B cell (primary cell): ENCODE results near the gene BEAN1. TPM values are rescaled to one million over a fixed set of nuclear protein-coding genes. Genes with fewer than 3 reads are reported as not detected.

Experiments used
- ATAC-seq: fragments of 200-7000 bp; cut with Tn5 transposase; one replicate; pipeline ENCODE4 v1.10.0; 2021; ENCODE audit warnings: low read depth, mild to moderate bottlenecking, moderate number of reproducible peaks, moderate library complexity
- CTCF ChIA-PET: fragments of 350-600 bp; sonication (Branson Sonifier 250); formaldehyde crosslinking; loops from one replicate; lab custom pipeline; 2021; ENCODE audit warnings: antibody characterized with exemption, inconsistent platforms; lab: Charles Lee
- POLR2A ChIA-PET: fragments of 350-600 bp; sonication (Branson Sonifier 250); formaldehyde crosslinking; loops from one replicate; lab custom pipeline; 2021; ENCODE audit warnings: antibody characterized with exemption; lab: Charles Lee
- DNase-seq: peaks from one replicate; pipeline ENCODE4 v3.0.0; 2013
- H2AFZ ChIP-seq: 2 replicates; pipeline ENCODE4 v1.6.1; 2012; ENCODE audit warnings: mild to moderate bottlenecking, low read depth, low read length; ENCODE audit not compliant: insufficient read depth, poor library complexity, severe bottlenecking
- H3K27ac ChIP-seq, 2 donors: 1 replicate in 1 of 2; 2 replicates in 1 of 2; pipeline ENCODE4 v1.5.1; 2012 to 2013; ENCODE audit warnings: low read length in 2 of 2, mild to moderate bottlenecking in 2 of 2, moderate library complexity in 1 of 2
- H3K27me3 ChIP-seq, 4 experiments: fragments of 200-600 bp in 1 of 4; sonication (generic) in 1 of 4; replicated peaks in 1 of 4; 1 replicate in 2 of 4; 2 replicates in 2 of 4; pipeline versions ENCODE4 v1.6.1 to v1.7.0; 2013 to 2016; ENCODE audit warnings: low read length in 3 of 4, mild to moderate bottlenecking in 2 of 4, mixed read lengths in 1 of 4, moderate library complexity in 1 of 4; ENCODE audit not compliant: insufficient read depth in 4 of 4, control insufficient read depth in 3 of 4; ENCODE audit errors: control extremely low read depth in 1 of 4
- H3K36me3 ChIP-seq, 2 experiments: replicated peaks in 1 of 2; 1 replicate in 1 of 2; 2 replicates in 1 of 2; pipeline versions ENCODE4 v1.6.1 to v1.7.1; 2013; ENCODE audit warnings: low read length in 1 of 2; ENCODE audit not compliant: insufficient read depth in 2 of 2, control insufficient read depth in 1 of 2; ENCODE audit errors: control extremely low read depth in 1 of 2, extremely low read depth in 1 of 2
- H3K4me1 ChIP-seq, 2 donors: fragments of 200-600 bp in 1 of 2; sonication (generic) in 1 of 2; 1 replicate in 1 of 2; 2 replicates in 1 of 2; pipeline versions ENCODE4 v1.5.1 to v1.6.1; 2013 to 2017; ENCODE audit warnings: low read length in 2 of 2; ENCODE audit not compliant: control insufficient read depth in 2 of 2, insufficient read depth in 2 of 2
- H3K4me2 ChIP-seq: replicated peaks from 2 replicates; pipeline ENCODE3; 2012; ENCODE audit warnings: mild to moderate bottlenecking, low read depth, low read length; ENCODE audit not compliant: poor library complexity, severe bottlenecking
- H3K4me3 ChIP-seq, 5 experiments: fragments of 200-600 bp in 1 of 5; sonication (generic) in 1 of 5; 1 replicate in 3 of 5; 2 replicates in 2 of 5; pipeline versions ENCODE4 v1.5.1 to v1.7.0; 2011 to 2016; ENCODE audit warnings: low read length in 4 of 5, mild to moderate bottlenecking in 4 of 5, low read depth in 2 of 5, control low read depth in 1 of 5, moderate library complexity in 1 of 5; ENCODE audit not compliant: insufficient read depth in 1 of 5; ENCODE audit errors: control extremely low read depth in 1 of 5, extremely low read depth in 1 of 5
- H3K79me2 ChIP-seq: fragments of 200-600 bp; sonication (generic); one replicate; pipeline ENCODE4 v1.6.0; 2016; ENCODE audit warnings: low read length; ENCODE audit not compliant: control insufficient read depth, insufficient read depth
- H3K9ac ChIP-seq: fragments of 200-600 bp; sonication (generic); 2 replicates; pipeline ENCODE4 v1.6.1; 2017; ENCODE audit warnings: mild to moderate bottlenecking, low read length, moderate library complexity
- H3K9me3 ChIP-seq, 3 donors: one replicate each; pipeline versions ENCODE4 v1.6.1 to v1.7.1; 2013; ENCODE audit warnings: low read length in 2 of 3; ENCODE audit not compliant: control insufficient read depth in 2 of 3, insufficient read depth in 1 of 3; ENCODE audit errors: control extremely low read depth in 1 of 3
- H4K20me1 ChIP-seq: 2 replicates; pipeline ENCODE4 v1.6.0; 2012; ENCODE audit warnings: mild to moderate bottlenecking, low read length; ENCODE audit not compliant: insufficient read depth, control insufficient read depth, poor library complexity, severe bottlenecking
- H3K27ac Mint-ChIP-seq: one replicate; pipeline ENCODE4 v1.8.0; 2021; ENCODE audit warnings: mixed read lengths
- H3K27me3 Mint-ChIP-seq: one replicate; pipeline ENCODE4 v1.8.0; 2021; ENCODE audit warnings: mixed read lengths
- H3K4me1 Mint-ChIP-seq: one replicate; pipeline ENCODE4 v1.8.0; 2021; ENCODE audit warnings: mixed read lengths
- H3K4me3 Mint-ChIP-seq: one replicate; pipeline ENCODE4 v1.8.0; 2021; ENCODE audit warnings: mixed read lengths
- H3K9me3 Mint-ChIP-seq: one replicate; pipeline ENCODE4 v1.8.0; 2022; ENCODE audit warnings: mixed read lengths; ENCODE audit not compliant: insufficient read depth
- EZH2 ChIP-seq: IDR thresholded peaks from 2 replicates; pipeline ENCODE4 v1.6.1; 2012; ENCODE audit warnings: borderline replicate concordance, low read depth, mild to moderate bottlenecking, moderate library complexity, low read length; ENCODE audit not compliant: insufficient read depth, poor library complexity, severe bottlenecking
- WGBS: methylation state at CpG from one replicate; pipeline ENCODE4 v1.1.5; 2013; ENCODE audit warnings: missing lambda C conversion rate; ENCODE audit not compliant: insufficient coverage; 5-methylcytosine and 5-hydroxymethylcytosine counted together
- intact Hi-C: fragments of 100-400 bp; cut with micrococcal nuclease; formaldehyde crosslinking; loops from one replicate; pipeline ENCODE4 v1.10.0; 2022
- polyA plus RNA-seq: library from polyadenylated mRNA; depleted of rRNA; stranded (reverse); fragments of >200 nt; gene quantifications from 2 replicates; pipeline ENCODE4 v1.2.3, GENCODE V29; 2012
- total RNA-seq, 2 donors: library from RNA; stranded (reverse); fragments of 120-200 nt in 1 of 2; gene quantifications; 1 replicate in 1 of 2; 2 replicates in 1 of 2; pipeline versions ENCODE4 v1.2.3 to v1.2.4, GENCODE V29; 2013 to 2022
- TF ChIP-seq, protein P1 (sequence below): fragments of 200-600 bp; IDR thresholded peaks from one replicate; pipeline ENCODE4 v1.8.0; 2022; ENCODE audit warnings: antibody characterized with exemption, mild to moderate bottlenecking

Gene BEAN1
- total and polyA plus RNA-seq, 2 donors (not counting 1 experiment from before 2014, with no cell fraction given): not detected

DNA sequence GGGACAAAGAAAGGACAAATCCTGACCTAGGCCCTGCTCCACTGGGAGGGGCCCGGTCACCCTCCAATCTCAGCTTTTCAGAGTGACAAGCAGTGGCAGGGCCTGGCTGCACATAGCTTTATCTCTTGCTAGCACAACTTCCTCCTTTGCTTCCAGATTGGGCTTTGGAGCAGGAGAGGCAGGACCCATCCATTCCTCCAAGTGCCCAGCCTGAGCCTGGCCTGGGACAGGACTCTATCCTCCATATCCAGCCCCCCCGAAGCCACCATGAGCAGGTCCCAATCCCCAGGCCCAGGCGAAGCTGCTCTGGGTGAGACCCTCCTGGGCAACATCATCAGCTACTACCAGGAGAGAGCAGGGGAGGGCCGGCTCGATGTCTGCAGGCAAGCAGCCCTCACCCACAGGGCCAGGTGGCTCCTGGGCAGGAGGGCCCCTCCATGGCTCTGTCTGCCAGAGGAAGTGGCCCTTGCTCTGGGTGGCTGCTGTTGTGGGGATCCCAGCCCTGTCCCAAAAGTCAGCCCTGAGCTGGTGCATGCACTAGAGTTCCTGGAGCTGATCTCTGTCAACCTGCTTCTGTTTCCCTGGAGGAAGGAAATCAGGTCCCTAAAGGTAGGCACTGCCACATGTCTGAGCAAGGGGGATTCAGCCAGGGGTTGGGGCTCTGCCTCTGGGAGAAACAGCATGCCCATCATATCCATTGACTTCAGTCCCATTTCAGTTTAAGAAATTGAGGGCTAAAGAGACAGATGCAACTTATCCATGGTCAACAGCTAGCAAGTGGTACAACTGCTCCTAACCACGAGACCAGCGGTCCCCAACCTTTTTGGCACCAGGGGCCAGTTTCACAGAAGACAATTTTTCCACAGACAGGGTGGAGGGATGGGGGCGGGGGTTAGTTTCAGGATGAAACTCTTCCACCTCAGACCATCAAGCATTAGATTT, 64.0 kb downstream of the BEAN1 start:
- ATAC-seq (no peak), DNase-seq (peak; percentile 6)
- Histone ChIP-seq H3K4me3 (no peak overlapping the region), H2AFZ (no peak overlapping the region), H4K20me1 (no peaks in the 10 kb centered on the region), H3K4me2 (no peak overlapping the region), H3K79me2 (no peaks in the 10 kb centered on the region), H3K9me3 (peaks cover 0 to 4% (median 0%) of the 10 kb centered on the region in 3 donors), H3K4me1 (no peaks in the 10 kb centered on the region), H3K27me3 (peaks cover 0 to 24% (median under 1%) of the 10 kb centered on the region in 4 experiments), H3K36me3 (no peaks in the 10 kb centered on the region), H3K27ac (no peak overlapping the region), H3K9ac (no peak overlapping the region)
- 37% methylated on average over 5 of the region's 8 CpGs for WGBS
- no peak overlapping the region for H3K4me3 Mint-ChIP-seq
- no peak overlapping the region for H3K27ac Mint-ChIP-seq
- CTCF ChIA-PET: interaction anchor here (0.8 to 1.3 kb wide), 4 partner anchors 11 to 71 kb away, joined by 3 to 5 read pairs (median 4); no protein-coding TSS in a partner anchor
- intact Hi-C loops: no loop called here
- POLR2A ChIA-PET: no interaction called here
- TF ChIP-seq EZH2: no peak
- TF ChIP-seq, protein P1, sequence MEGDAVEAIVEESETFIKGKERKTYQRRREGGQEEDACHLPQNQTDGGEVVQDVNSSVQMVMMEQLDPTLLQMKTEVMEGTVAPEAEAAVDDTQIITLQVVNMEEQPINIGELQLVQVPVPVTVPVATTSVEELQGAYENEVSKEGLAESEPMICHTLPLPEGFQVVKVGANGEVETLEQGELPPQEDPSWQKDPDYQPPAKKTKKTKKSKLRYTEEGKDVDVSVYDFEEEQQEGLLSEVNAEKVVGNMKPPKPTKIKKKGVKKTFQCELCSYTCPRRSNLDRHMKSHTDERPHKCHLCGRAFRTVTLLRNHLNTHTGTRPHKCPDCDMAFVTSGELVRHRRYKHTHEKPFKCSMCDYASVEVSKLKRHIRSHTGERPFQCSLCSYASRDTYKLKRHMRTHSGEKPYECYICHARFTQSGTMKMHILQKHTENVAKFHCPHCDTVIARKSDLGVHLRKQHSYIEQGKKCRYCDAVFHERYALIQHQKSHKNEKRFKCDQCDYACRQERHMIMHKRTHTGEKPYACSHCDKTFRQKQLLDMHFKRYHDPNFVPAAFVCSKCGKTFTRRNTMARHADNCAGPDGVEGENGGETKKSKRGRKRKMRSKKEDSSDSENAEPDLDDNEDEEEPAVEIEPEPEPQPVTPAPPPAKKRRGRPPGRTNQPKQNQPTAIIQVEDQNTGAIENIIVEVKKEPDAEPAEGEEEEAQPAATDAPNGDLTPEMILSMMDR: no peak
- H3K27me3 Mint-ChIP-seq: peaks cover 7% of the 10 kb centered on the region
- peaks cover 4% of the 10 kb centered on the region for H3K4me1 Mint-ChIP-seq
- H3K9me3 Mint-ChIP-seq: no peaks in the 10 kb centered on the region

DNA sequence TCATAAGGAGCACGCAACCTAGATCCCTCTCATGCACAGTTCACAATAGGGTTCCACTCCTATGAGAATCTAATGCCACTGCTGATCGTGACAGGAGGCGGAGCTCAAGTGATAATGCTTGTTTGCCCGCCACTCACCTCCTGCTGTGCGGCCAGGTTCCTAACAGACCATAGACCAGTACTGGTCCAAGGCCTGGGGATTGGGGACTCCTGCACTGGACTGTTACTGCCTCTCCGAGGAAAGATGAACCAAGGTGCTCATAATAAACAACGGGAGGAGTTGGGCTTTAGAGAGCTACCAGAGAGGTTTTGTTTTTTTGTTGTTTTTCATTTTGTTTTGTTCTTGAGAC, 64.6 kb downstream of the BEAN1 start:
- ATAC-seq (no peak), DNase-seq (no peak)
- no peaks in the 10 kb centered on the region for H3K4me1 ChIP-seq
- no peak overlapping the region for H3K27ac ChIP-seq
- H3K27me3 Mint-ChIP-seq: peaks cover 8% of the 10 kb centered on the region
- intact Hi-C loops: no loop called here
- ChIA-PET POLR2A (no interaction called here), CTCF (interaction anchor here (0.8 to 1.3 kb wide), 4 partner anchors 11 to 70 kb away, joined by 3 to 5 read pairs (median 4); no protein-coding TSS in a partner anchor)
- no peaks in the 10 kb centered on the region for H4K20me1 ChIP-seq
- 88% methylated on average over 4 of the region's 7 CpGs for WGBS
- H3K4me2 ChIP-seq: no peak overlapping the region
- peaks cover 0 to 4% (median 0%) of the 10 kb centered on the region in 3 donors for H3K9me3 ChIP-seq
- no peak overlapping the region for H3K4me3 ChIP-seq
- no peak overlapping the region for H3K9ac ChIP-seq
- no peak overlapping the region for H2AFZ ChIP-seq
- peaks cover 4% of the 10 kb centered on the region for H3K4me1 Mint-ChIP-seq
- H3K27me3 ChIP-seq: peaks cover 0 to 24% (median under 1%) of the 10 kb centered on the region in 4 experiments
- H3K4me3 Mint-ChIP-seq: no peak overlapping the region
- no peaks in the 10 kb centered on the region for H3K36me3 ChIP-seq
- no peak overlapping the region for H3K27ac Mint-ChIP-seq
- no peaks in the 10 kb centered on the region for H3K9me3 Mint-ChIP-seq
- H3K79me2 ChIP-seq: no peaks in the 10 kb centered on the region
- TF ChIP-seq EZH2: no peak
- TF ChIP-seq, protein P1: no peak
